Neural progenitor cell (in vitro differentiated cells): ENCODE data around the gene BLOC1S1. TPM values are rescaled to one million over a fixed set of nuclear protein-coding genes. Genes with fewer than 3 reads are reported as not detected.

Experiments
- DNase-seq: peaks from one replicate; pipeline ENCODE4 v3.0.0-alpha.2; 2016; ENCODE audit warnings: low spot score
- H2AFZ ChIP-seq: fragments of 200-600 bp; sonication (generic); replicated peaks from 2 replicates; pipeline ENCODE4 v1.6.1; 2016; ENCODE audit warnings: antibody characterized with exemption
- H3F3A ChIP-seq: fragments of 200-600 bp; sonication (generic); 2 replicates; pipeline ENCODE4 v1.6.1; 2016; ENCODE audit warnings: antibody characterized with exemption, low read depth
- H3K27ac ChIP-seq: fragments of 200-600 bp; sonication (generic); 2 replicates; pipeline ENCODE4 v1.5.1; 2016; ENCODE audit warnings: mild to moderate bottlenecking
- H3K27me3 ChIP-seq: fragments of 200-600 bp; sonication (generic); 2 replicates; pipeline ENCODE4 v1.6.1; 2016; ENCODE audit warnings: mild to moderate bottlenecking, moderate library complexity
- H3K36me3 ChIP-seq: fragments of 200-600 bp; sonication (generic); 2 replicates; pipeline ENCODE4 v1.5.1; 2016
- H3K4me1 ChIP-seq: fragments of 200-600 bp; sonication (generic); 2 replicates; pipeline ENCODE4 v1.6.1; 2016; ENCODE audit warnings: mixed run types
- H3K4me2 ChIP-seq: fragments of 200-600 bp; sonication (generic); 2 replicates; pipeline ENCODE4 v1.6.1; 2016
- H3K4me3 ChIP-seq: fragments of 200-600 bp; sonication (generic); 2 replicates; pipeline ENCODE4 v1.5.1; 2016
- H3K79me2 ChIP-seq: fragments of 200-600 bp; sonication (generic); 2 replicates; pipeline ENCODE4 v1.6.1; 2016; ENCODE audit warnings: low read depth
- H3K9ac ChIP-seq: fragments of 200-600 bp; sonication (generic); 2 replicates; pipeline ENCODE4 v1.6.1; 2016
- H3K9me3 ChIP-seq: fragments of 200-600 bp; sonication (generic); 2 replicates; pipeline ENCODE4 v1.5.1; 2016; ENCODE audit warnings: low read depth
- H4K20me1 ChIP-seq: fragments of 200-600 bp; sonication (generic); 2 replicates; pipeline ENCODE4 v1.6.1; 2016; ENCODE audit warnings: low read depth
- H3K27ac Mint-ChIP-seq: 3 replicates; pipeline ENCODE4 v1.8.0; 2021; ENCODE audit warnings: mixed read lengths
- H3K27me3 Mint-ChIP-seq: 2 replicates; pipeline ENCODE4 v1.8.0; 2022; ENCODE audit warnings: low read depth, mild to moderate bottlenecking, inconsistent platforms, moderate library complexity, mixed read lengths; ENCODE audit not compliant: insufficient read depth
- H3K36me3 Mint-ChIP-seq: 3 replicates; pipeline ENCODE4 v1.8.0; 2021; ENCODE audit warnings: mixed read lengths
- H3K4me1 Mint-ChIP-seq: 3 replicates; pipeline ENCODE4 v1.8.0; 2021; ENCODE audit warnings: mixed read lengths
- H3K4me3 Mint-ChIP-seq: 3 replicates; pipeline ENCODE4 v1.8.0; 2021; ENCODE audit warnings: mild to moderate bottlenecking, moderate library complexity, mixed read lengths
- H3K9me3 Mint-ChIP-seq: 3 replicates; pipeline ENCODE4 v1.8.0; 2020; ENCODE audit warnings: mixed read lengths
- CTCF ChIP-seq: fragments of 200-600 bp; sonication (generic); IDR thresholded peaks from 2 replicates; pipeline ENCODE4 v1.5.1; 2017; ENCODE audit warnings: antibody characterized with exemption, mild to moderate bottlenecking
- EZH2 ChIP-seq: fragments of 200-600 bp; sonication (generic); IDR thresholded peaks from 2 replicates; pipeline ENCODE4 v1.6.1; 2017; ENCODE audit warnings: antibody characterized with exemption, mild to moderate bottlenecking, moderate library complexity
- EZH2phosphoT487 ChIP-seq: fragments of 200-600 bp; sonication (generic); IDR thresholded peaks from 2 replicates; pipeline ENCODE4 v1.6.1; 2017; ENCODE audit warnings: antibody characterized with exemption
- total RNA-seq: library from RNA; depleted of rRNA; stranded (reverse); fragments of >200 nt; gene quantifications from 2 replicates; pipeline ENCODE4 v1.2.3, GENCODE V29; 2015; ENCODE audit warnings: low replicate concordance

The BLOC1S1 gene
- total RNA-seq, 1 donor from 2014 or later = 48.1 TPM

GRCh38 chr12:55702861-55703260 lies 13.0 kb upstream of the BLOC1S1 start:
- no peaks in the 10 kb centered on the region for H3K9me3 Mint-ChIP-seq
- peaks cover 38% of the 10 kb centered on the region for H3K79me2 ChIP-seq
- H3K36me3 Mint-ChIP-seq = peaks cover 11% of the 10 kb centered on the region
- H3K27me3 Mint-ChIP-seq = peaks cover 7% of the 10 kb centered on the region
- H3K4me1 ChIP-seq = peaks cover 19% of the 10 kb centered on the region
- no peak overlapping the region for H3K27ac Mint-ChIP-seq
- no peak for TF ChIP-seq EZH2phosphoT487
- no peak for TF ChIP-seq CTCF
- TF ChIP-seq EZH2 = no peak
- H2AFZ ChIP-seq = no peak overlapping the region
- peaks cover 36% of the 10 kb centered on the region for H3K4me1 Mint-ChIP-seq
- H3K36me3 ChIP-seq = no peaks in the 10 kb centered on the region
- no peak for DNase-seq
- no peak overlapping the region for H3K27ac ChIP-seq
- H3K4me3 ChIP-seq = no peak overlapping the region
- no peak overlapping the region for H3K9ac ChIP-seq
- H3F3A ChIP-seq = peaks cover 3% of the 10 kb centered on the region
- peaks cover 18% of the 10 kb centered on the region for H4K20me1 ChIP-seq
- H3K9me3 ChIP-seq = no peaks in the 10 kb centered on the region
- no peaks in the 10 kb centered on the region for H3K27me3 ChIP-seq
- no peak overlapping the region for H3K4me2 ChIP-seq
- H3K4me3 Mint-ChIP-seq = peak overlapping the region; percentile 5

GRCh38 chr12:55703288-55703687 lies 12.6 kb upstream of the BLOC1S1 start:
- Histone ChIP-seq H3K4me3 (no peak overlapping the region), H3K9ac (no peak overlapping the region), H3K9me3 (no peaks in the 10 kb centered on the region), H3K4me1 (peaks cover 20% of the 10 kb centered on the region), H3K27ac (no peak overlapping the region), H3K36me3 (no peaks in the 10 kb centered on the region), H2AFZ (no peak overlapping the region), H3F3A (peaks cover 7% of the 10 kb centered on the region), H3K4me2 (no peak overlapping the region), H4K20me1 (peaks cover 18% of the 10 kb centered on the region), H3K79me2 (peaks cover 38% of the 10 kb centered on the region), H3K27me3 (peaks cover under 1% of the 10 kb centered on the region)
- H3K9me3 Mint-ChIP-seq = no peaks in the 10 kb centered on the region
- TF ChIP-seq EZH2 (no peak), EZH2phosphoT487 (no peak), CTCF (no peak)
- no peak for DNase-seq
- no peak overlapping the region for H3K27ac Mint-ChIP-seq
- H3K36me3 Mint-ChIP-seq = peaks cover 11% of the 10 kb centered on the region
- H3K4me1 Mint-ChIP-seq = peaks cover 39% of the 10 kb centered on the region
- H3K27me3 Mint-ChIP-seq = peaks cover 7% of the 10 kb centered on the region
- no peak overlapping the region for H3K4me3 Mint-ChIP-seq

DNA sequence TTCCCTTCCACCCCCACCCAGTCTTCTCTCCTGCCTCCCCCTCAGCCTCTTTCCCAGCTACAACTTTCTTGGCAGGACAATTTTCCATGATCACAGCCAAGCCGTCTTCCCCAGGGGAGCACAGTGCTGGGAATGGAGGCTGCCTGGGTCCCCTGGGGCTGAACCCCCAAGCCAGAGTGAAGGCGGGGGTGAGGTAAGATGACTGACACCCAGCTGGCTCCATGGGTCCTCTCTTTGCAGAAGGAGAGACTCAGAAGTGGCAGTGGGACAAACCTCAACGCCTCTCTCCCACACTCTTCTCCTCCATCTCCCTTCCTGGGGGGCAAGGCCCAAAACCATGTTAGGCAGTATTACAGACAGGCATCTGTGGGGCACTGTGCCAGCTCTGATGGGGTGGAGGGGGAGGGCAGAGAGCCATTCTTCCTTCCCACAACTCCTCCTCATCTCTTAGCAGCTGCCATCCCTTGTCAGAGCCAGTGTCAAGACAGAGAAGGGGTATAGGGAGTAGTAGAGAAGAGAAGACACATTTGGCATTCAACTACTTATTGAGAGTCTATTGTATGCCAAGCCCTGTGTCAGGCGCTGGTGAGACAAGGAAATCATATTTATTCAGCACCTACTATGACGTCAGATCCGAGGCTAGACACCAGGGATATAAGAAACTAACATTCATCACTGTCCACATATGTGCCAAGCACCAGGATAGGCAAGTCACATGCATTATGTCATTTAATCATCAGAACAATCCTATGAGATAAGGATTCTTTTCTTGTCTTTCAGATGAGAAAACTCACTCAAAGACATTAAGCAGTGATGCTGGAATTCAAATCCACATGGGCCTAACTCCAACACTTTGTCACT lies 11.7 kb upstream of the BLOC1S1 start:
- Histone ChIP-seq H3K4me2 (peak overlapping the region; percentile 97), H3K4me3 (no peak overlapping the region)

More for the DNA sequence above, 11.7 kb upstream of the BLOC1S1 start:
- no peak for DNase-seq
- H3K27me3 Mint-ChIP-seq = peaks cover 7% of the 10 kb centered on the region
- TF ChIP-seq EZH2phosphoT487 (no peak), CTCF (no peak), EZH2 (no peak)
- peaks cover 18% of the 10 kb centered on the region for H4K20me1 ChIP-seq
- H3K27ac Mint-ChIP-seq = peak overlapping the region; percentile 76
- H3K36me3 ChIP-seq = no peaks in the 10 kb centered on the region
- no peak overlapping the region for H3K9ac ChIP-seq
- peak overlapping the region; percentile 47 for H3K4me3 Mint-ChIP-seq
- H3K27ac ChIP-seq = no peak overlapping the region
- no peaks in the 10 kb centered on the region for H3K9me3 ChIP-seq
- peaks cover 9% of the 10 kb centered on the region for H3K27me3 ChIP-seq
- peaks cover 29% of the 10 kb centered on the region for H3K4me1 ChIP-seq
- peaks cover 14% of the 10 kb centered on the region for H3F3A ChIP-seq
- no peak overlapping the region for H2AFZ ChIP-seq
- peaks cover 38% of the 10 kb centered on the region for H3K79me2 ChIP-seq
- peaks cover 11% of the 10 kb centered on the region for H3K36me3 Mint-ChIP-seq
- H3K4me1 Mint-ChIP-seq = peaks cover 46% of the 10 kb centered on the region
- no peaks in the 10 kb centered on the region for H3K9me3 Mint-ChIP-seq
